Rectal smooth muscle tissue (tissue), 1 donor: ENCODE measurements around the gene ARMC3.

ENCODE experiments used
- H3K27ac ChIP-seq: one replicate; pipeline ENCODE4 v1.7.0; 2013; ENCODE audit warnings: low read depth, low read length, inconsistent platforms
- H3K27me3 ChIP-seq: one replicate; pipeline ENCODE4 v1.7.0; 2013; ENCODE audit warnings: low read length; ENCODE audit not compliant: control insufficient read depth, insufficient read depth
- H3K36me3 ChIP-seq: one replicate; pipeline ENCODE4 v1.7.0; 2013; ENCODE audit warnings: low read length; ENCODE audit not compliant: control insufficient read depth, insufficient read depth
- H3K4me1 ChIP-seq: one replicate; pipeline ENCODE4 v1.7.0; 2013; ENCODE audit warnings: low read length; ENCODE audit not compliant: control insufficient read depth, insufficient read depth
- H3K4me3 ChIP-seq: one replicate; pipeline ENCODE4 v1.7.0; 2013; ENCODE audit warnings: low read length
- H3K9ac ChIP-seq: one replicate; pipeline ENCODE4 v1.7.0; 2013; ENCODE audit warnings: low read length

Gene ARMC3

DNA sequence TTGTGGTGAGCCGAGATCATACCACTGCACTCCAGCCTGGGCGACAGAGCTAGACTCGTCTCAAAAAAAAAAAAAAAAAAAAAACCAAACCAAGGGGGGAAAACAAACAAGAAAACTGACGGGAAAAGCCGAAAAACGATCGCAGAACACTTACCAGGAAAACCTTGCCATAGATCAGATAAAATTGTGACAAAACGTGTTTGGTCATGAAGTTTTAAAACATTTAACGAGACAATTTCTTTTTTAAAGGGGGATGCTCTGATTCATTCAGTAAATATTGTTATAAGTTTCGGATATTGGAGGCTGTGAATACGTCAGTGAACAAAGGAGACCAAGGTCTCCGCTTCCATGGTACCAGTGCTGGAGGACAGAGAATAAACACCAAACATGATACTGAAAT lies 77.3 kb downstream of the ARMC3 start:
- Histone ChIP-seq H3K27ac (no peak overlapping the region), H3K27me3 (no peaks in the 10 kb centered on the region), H3K4me1 (no peaks in the 10 kb centered on the region), H3K36me3 (no peaks in the 10 kb centered on the region), H3K9ac (no peak overlapping the region), H3K4me3 (no peak overlapping the region)

DNA sequence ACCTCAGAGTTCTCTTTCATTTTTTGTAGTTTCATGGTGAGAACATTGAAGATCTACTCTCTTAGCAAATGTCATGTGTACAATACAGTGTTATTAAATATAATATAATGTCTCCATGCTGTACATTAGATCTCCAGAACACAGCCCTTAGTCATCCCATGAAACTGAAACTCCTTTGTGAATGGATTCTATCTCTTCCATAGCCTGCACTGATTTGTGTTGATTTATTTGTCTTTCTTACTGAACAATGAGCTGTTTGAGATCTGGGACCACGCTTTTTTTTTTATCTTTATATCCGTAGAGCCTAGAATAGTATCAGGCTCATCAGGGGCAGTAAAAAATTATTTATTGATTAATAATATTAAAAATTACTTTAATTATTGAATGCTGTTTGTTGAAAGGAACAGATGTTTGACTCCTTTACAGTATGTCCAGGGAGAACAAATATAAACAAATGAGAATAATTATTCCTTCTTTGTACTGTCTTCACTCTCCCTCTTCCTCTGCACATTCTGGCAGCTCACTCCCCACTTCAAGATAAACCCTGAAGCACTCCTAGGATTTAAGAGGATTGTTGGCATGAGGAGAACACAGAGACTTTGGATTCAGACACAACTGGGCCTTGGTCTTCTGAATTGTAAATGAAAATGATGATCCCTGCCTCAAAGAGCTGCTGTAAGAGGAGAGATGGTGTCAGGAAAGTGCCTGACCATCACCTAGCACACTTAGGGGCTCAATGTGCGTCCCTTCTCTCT lies 85.9 kb downstream of the ARMC3 start:
- no peaks in the 10 kb centered on the region for H3K36me3 ChIP-seq
- H3K4me3 ChIP-seq = no peak overlapping the region
- no peaks in the 10 kb centered on the region for H3K4me1 ChIP-seq
- H3K27me3 ChIP-seq = no peaks in the 10 kb centered on the region
- H3K27ac ChIP-seq = no peak overlapping the region
- no peak overlapping the region for H3K9ac ChIP-seq

GRCh38 chr10:23015021-23015707 lies 87.3 kb downstream of the ARMC3 start:
- H3K4me1 ChIP-seq = no peaks in the 10 kb centered on the region

GRCh38 chr10:23016636-23017035 lies 88.8 kb downstream of the ARMC3 start:
- no peaks in the 10 kb centered on the region for H3K4me1 ChIP-seq
- H3K27ac ChIP-seq = no peak overlapping the region
- no peaks in the 10 kb centered on the region for H3K36me3 ChIP-seq
- no peaks in the 10 kb centered on the region for H3K27me3 ChIP-seq
- no peak overlapping the region for H3K4me3 ChIP-seq
- no peak overlapping the region for H3K9ac ChIP-seq

More at GRCh38 chr10:23015021-23015707, 87.3 kb downstream of the ARMC3 start:
- no peak overlapping the region for H3K9ac ChIP-seq
- no peaks in the 10 kb centered on the region for H3K27me3 ChIP-seq
- H3K36me3 ChIP-seq = no peaks in the 10 kb centered on the region
- H3K27ac ChIP-seq = no peak overlapping the region
- H3K4me3 ChIP-seq = no peak overlapping the region

DNA sequence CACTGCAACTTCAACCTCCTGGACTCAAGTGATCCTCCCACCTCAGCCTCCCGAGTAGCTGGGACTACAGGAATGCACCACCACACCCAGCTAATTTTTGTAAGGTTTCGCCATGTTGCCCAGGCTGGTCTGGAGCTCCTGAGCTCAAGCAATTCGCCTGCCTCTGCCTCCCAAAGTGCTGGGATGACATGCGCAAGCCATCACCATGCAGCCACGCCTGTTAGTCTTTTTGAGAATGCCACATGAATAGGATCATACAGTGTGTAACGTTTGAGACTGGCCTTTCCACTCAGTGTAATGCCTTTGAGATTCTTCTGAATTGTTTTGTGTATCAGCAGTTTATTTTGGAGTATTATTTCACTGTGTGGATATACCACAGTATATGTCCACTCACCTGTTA lies 91.8 kb downstream of the ARMC3 start:
- H3K4me3 ChIP-seq = no peak overlapping the region
- H3K27ac ChIP-seq = no peak overlapping the region
- no peak overlapping the region for H3K9ac ChIP-seq
- no peaks in the 10 kb centered on the region for H3K27me3 ChIP-seq
- H3K4me1 ChIP-seq = no peaks in the 10 kb centered on the region
- H3K36me3 ChIP-seq = no peaks in the 10 kb centered on the region

DNA sequence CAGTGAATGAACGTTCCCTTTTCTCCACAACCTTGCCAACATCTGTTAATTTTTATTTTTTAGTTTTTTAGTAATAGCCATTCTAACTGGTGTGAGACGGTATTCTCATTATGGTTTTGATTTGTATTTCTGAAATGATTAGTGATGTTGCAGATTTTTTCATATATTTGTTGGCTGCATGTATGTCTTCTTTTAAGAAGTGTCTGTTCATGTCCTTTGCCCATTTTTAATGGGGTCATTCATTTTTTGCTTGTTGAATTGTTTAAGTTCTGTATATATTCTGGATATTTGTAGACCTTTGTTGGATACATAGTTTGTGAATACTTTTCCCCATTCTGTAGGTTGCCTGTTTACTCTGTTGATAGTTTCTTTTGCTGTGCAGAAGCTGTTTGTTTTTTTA lies 93.6 kb downstream of the ARMC3 start:
- no peak overlapping the region for H3K9ac ChIP-seq
- no peaks in the 10 kb centered on the region for H3K36me3 ChIP-seq
- no peaks in the 10 kb centered on the region for H3K27me3 ChIP-seq
- no peaks in the 10 kb centered on the region for H3K4me1 ChIP-seq
- H3K27ac ChIP-seq = no peak overlapping the region
- no peak overlapping the region for H3K4me3 ChIP-seq

GRCh38 chr10:23024002-23024401 lies 96.1 kb downstream of the ARMC3 start:
- H3K9ac ChIP-seq = no peak overlapping the region
- H3K27me3 ChIP-seq = no peaks in the 10 kb centered on the region
- no peaks in the 10 kb centered on the region for H3K36me3 ChIP-seq
- no peak overlapping the region for H3K4me3 ChIP-seq
- H3K4me1 ChIP-seq = no peaks in the 10 kb centered on the region
- no peak overlapping the region for H3K27ac ChIP-seq

- H3K4me3 ChIP-seq = no peak overlapping the region
- H3K27me3 ChIP-seq = no peaks in the 10 kb centered on the region
- no peaks in the 10 kb centered on the region for H3K36me3 ChIP-seq
- no peak overlapping the region for H3K27ac ChIP-seq
- no peak overlapping the region for H3K9ac ChIP-seq
- no peaks in the 10 kb centered on the region for H3K4me1 ChIP-seq
Measured at GRCh38 chr10:23031318-23031717, 103.5 kb downstream of the ARMC3 start.

DNA sequence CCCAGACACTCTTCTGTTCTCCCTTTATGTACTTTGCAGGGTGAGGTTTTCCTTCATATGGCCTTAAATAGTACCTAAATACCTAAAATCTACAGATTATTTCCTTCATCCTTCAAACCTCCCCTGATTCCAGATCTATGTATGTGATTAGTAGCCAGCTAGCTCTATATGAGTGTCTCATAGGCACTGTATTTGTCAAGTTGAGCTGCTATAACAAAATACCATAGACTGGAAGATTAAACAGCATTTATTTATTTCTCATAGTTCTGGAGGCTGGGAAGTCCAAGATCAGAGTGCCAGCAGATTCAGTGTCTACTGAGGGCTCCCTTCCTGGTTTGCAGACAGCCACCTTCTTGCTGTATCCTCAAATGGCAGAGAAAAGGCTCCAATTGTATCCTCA lies 106.9 kb downstream of the ARMC3 start:
- Histone ChIP-seq H3K9ac (no peak overlapping the region), H3K36me3 (no peaks in the 10 kb centered on the region), H3K27me3 (no peaks in the 10 kb centered on the region), H3K4me1 (no peaks in the 10 kb centered on the region), H3K27ac (no peak overlapping the region), H3K4me3 (no peak overlapping the region)

GRCh38 chr10:23035569-23035968 lies 107.7 kb downstream of the ARMC3 start:
- H3K27ac ChIP-seq = no peak overlapping the region
- H3K4me1 ChIP-seq = no peaks in the 10 kb centered on the region
- H3K9ac ChIP-seq = no peak overlapping the region

DNA sequence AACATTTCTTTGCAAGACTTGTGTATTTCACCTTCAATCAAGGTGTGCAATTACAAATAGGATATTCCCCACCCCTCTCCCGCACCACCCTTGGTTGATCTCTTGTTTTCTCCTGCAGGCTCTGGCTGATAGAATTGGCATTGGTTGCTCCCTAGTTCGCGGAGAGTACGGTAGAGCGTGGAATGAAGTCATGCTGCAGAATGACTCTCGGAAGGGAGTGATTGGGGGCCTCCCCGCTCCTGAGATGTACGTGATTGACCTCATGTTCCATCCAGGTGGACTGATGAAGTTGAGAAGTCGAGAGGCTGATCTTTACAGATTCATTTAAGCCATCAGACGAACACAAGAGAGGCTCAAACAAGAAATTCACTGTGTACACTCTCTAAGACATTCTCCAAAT lies 109.3 kb downstream of the ARMC3 start:
- Histone ChIP-seq H3K27ac (no peak overlapping the region), H3K4me3 (no peak overlapping the region)

More at GRCh38 chr10:23035569-23035968, 107.7 kb downstream of the ARMC3 start:
- Histone ChIP-seq H3K36me3 (no peaks in the 10 kb centered on the region), H3K4me3 (no peak overlapping the region), H3K27me3 (no peaks in the 10 kb centered on the region)

DNA sequence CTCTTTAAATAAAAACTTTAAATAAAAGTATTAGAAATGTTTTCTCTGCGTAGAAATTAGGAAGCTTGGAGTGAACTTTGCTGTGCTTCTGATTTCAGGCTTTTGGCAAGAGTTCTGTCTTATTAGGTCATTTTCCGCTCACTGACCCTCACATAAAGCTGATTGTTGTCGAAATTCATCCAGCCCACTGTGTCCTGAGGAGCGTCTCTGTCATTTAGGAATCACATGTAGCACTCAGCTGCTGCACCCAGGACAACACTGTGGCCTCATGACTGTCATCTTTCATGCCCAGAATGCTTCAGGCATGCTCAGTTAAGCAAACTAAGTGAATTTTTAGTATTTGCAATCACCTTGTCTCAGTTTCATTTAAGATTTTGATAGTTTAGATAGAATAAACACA lies 109.7 kb downstream of the ARMC3 start:
- Histone ChIP-seq H3K4me1 (no peaks in the 10 kb centered on the region), H3K4me3 (no peak overlapping the region), H3K27ac (no peak overlapping the region), H3K27me3 (no peaks in the 10 kb centered on the region), H3K9ac (no peak overlapping the region), H3K36me3 (no peaks in the 10 kb centered on the region)

More for the DNA sequence above, 109.3 kb downstream of the ARMC3 start:
- no peaks in the 10 kb centered on the region for H3K4me1 ChIP-seq
- H3K36me3 ChIP-seq = no peaks in the 10 kb centered on the region
- H3K27me3 ChIP-seq = no peaks in the 10 kb centered on the region
- H3K9ac ChIP-seq = no peak overlapping the region

DNA sequence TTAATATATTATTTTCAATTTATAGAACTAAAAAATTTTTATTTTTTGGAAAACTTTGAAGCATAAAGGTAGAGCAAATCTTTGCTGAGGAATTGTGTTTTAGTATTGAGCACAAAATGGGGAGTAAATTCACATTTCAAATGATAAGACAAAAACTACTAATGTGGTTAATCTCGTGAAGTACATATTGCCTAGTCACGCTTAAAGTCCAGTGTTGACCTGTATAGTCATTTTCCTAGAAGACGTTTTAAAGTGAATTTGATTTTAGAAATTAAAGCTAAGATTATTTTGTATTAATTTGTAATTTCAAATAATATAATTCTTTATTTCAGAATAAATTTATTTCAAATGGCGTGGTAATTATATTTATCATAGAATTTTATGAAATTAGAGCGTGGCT lies 110.3 kb downstream of the ARMC3 start:
- Histone ChIP-seq H3K4me1 (no peaks in the 10 kb centered on the region), H3K4me3 (no peak overlapping the region), H3K27me3 (no peaks in the 10 kb centered on the region), H3K9ac (no peak overlapping the region), H3K27ac (no peak overlapping the region), H3K36me3 (no peaks in the 10 kb centered on the region)
